Dendritic cell treated with granulocyte-macrophage colony-stimulating factor and Interleukin-4, amounts not matched to agents 40 ng/mL and 50 ng/mL, for 4 days (primary cell): Measurements from ENCODE around the gene AKNAD1.
"Not testable (repeated sequence)": the region's sequence is repeated elsewhere in the genome, so short reads cannot be mapped to it uniquely, and the experiment has no call there.

Experiments used
- H3K27ac Mint-ChIP-seq: one replicate; pipeline ENCODE4 v1.8.0; 2022; ENCODE audit warnings: mild to moderate bottlenecking, mixed read lengths
- H3K27me3 Mint-ChIP-seq: one replicate; pipeline ENCODE4 v1.8.0; 2022; ENCODE audit warnings: mild to moderate bottlenecking, mixed read lengths
- H3K36me3 Mint-ChIP-seq: one replicate; pipeline ENCODE4 v1.8.0; 2022; ENCODE audit warnings: low read depth, mixed read lengths
- H3K4me1 Mint-ChIP-seq: one replicate; pipeline ENCODE4 v1.8.0; 2022; ENCODE audit warnings: low read depth, mixed read lengths
- H3K4me3 Mint-ChIP-seq: one replicate; pipeline ENCODE4 v1.8.0; 2022; ENCODE audit warnings: mild to moderate bottlenecking, moderate library complexity, mixed read lengths
- H3K9me3 Mint-ChIP-seq: one replicate; pipeline ENCODE4 v1.8.0; 2022; ENCODE audit warnings: mixed read lengths
- intact Hi-C: fragments of 100-400 bp; cut with micrococcal nuclease; formaldehyde crosslinking; loops from one replicate; pipeline ENCODE4 v1.15.0; 2022

AKNAD1 gene

DNA sequence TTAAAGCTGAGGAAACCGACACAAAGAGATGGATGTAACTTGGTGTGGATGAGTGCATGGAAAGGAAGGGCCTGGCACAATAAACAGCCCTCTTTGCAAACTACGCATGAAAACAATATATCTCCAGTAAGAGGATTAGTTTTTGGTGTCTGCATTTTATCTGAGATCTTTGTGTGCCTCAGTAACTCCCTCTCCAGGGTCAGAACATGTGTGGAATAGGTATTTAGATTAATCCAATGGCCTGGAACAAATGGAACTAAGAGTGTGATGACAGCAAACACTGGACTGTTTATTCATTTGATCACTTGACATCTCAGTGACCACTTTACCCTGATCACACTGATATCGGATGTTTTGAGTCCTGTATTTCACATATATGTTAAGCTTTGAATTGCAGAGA, 45.3 kb downstream of the AKNAD1 start:
- no peaks in the 10 kb centered on the region for H3K4me1 Mint-ChIP-seq
- H3K27me3 Mint-ChIP-seq: no peaks in the 10 kb centered on the region
- intact Hi-C loops: no loop called here
- H3K36me3 Mint-ChIP-seq: peaks cover 36% of the 10 kb centered on the region
- H3K27ac Mint-ChIP-seq: no peak overlapping the region
- no peak overlapping the region for H3K4me3 Mint-ChIP-seq
- H3K9me3 Mint-ChIP-seq: no peaks in the 10 kb centered on the region

- Mint-ChIP-seq H3K27ac (no peak overlapping the region), H3K36me3 (peaks cover 64% of the 10 kb centered on the region), H3K27me3 (no peaks in the 10 kb centered on the region), H3K4me1 (no peaks in the 10 kb centered on the region), H3K4me3 (no peak overlapping the region), H3K9me3 (no peaks in the 10 kb centered on the region)
- intact Hi-C loops: no loop called here
Observed at GRCh38 chr1:108808438-108808837, 48.5 kb downstream of the AKNAD1 start.

GRCh38 chr1:108803548-108803947, 53.3 kb downstream of the AKNAD1 start:
- no peak overlapping the region for H3K4me3 Mint-ChIP-seq
- peaks cover 91% of the 10 kb centered on the region for H3K36me3 Mint-ChIP-seq
- H3K9me3 Mint-ChIP-seq: no peaks in the 10 kb centered on the region
- H3K27ac Mint-ChIP-seq: no peak overlapping the region
- intact Hi-C loops: loop anchor here (5.0 kb wide), 1 partner anchor 46 kb away; no protein-coding TSS in a partner anchor
- H3K4me1 Mint-ChIP-seq: no peaks in the 10 kb centered on the region
- H3K27me3 Mint-ChIP-seq: no peaks in the 10 kb centered on the region

DNA sequence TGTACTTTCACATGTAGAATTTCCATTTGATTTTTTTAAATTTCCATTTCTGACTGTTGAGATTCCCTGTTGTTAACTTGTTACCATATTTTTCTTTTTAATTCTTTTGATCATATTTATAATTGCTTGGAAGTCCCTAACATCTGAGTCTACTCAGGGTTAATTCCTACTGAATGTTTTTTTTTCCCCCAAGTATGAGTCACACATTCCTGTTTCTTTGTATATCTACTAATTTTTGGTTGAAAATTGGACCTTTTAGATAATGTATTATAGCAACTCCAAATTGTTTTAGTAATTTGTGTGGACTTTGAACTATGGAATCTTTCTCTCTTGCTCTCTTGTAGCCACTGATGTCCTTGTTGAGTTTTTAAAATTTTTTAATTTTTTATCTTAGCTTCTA, 55.8 kb downstream of the AKNAD1 start:
- Mint-ChIP-seq H3K27me3 (no peaks in the 10 kb centered on the region), H3K9me3 (no peaks in the 10 kb centered on the region), H3K4me3 (no peak overlapping the region), H3K27ac (no peak overlapping the region), H3K4me1 (no peaks in the 10 kb centered on the region), H3K36me3 (peaks cover 91% of the 10 kb centered on the region)
- intact Hi-C loops: loop anchor here (5.0 kb wide), 1 partner anchor 44 kb away; no protein-coding TSS in a partner anchor

GRCh38 chr1:108799001-108799400, 57.9 kb downstream of the AKNAD1 start:
- Mint-ChIP-seq H3K36me3 (peaks cover 91% of the 10 kb centered on the region), H3K9me3 (no peaks in the 10 kb centered on the region), H3K4me1 (no peaks in the 10 kb centered on the region), H3K4me3 (no peak overlapping the region), H3K27ac (no peak overlapping the region), H3K27me3 (no peaks in the 10 kb centered on the region)
- intact Hi-C loops: loop anchor here (1.0 to 10.0 kb wide), 2 partner anchors 8 to 206 kb away; no protein-coding TSS in a partner anchor

- Mint-ChIP-seq H3K36me3 (peaks cover 93% of the 10 kb centered on the region), H3K9me3 (peaks cover 21% of the 10 kb centered on the region), H3K4me1 (no peaks in the 10 kb centered on the region), H3K4me3 (no peak overlapping the region), H3K27ac (no peak overlapping the region), H3K27me3 (no peaks in the 10 kb centered on the region)
- intact Hi-C loops: loop anchor here (10.0 kb wide), 1 partner anchor 212 kb away; no protein-coding TSS in a partner anchor
Observed at GRCh38 chr1:108792420-108792819, 64.5 kb downstream of the AKNAD1 start.

DNA sequence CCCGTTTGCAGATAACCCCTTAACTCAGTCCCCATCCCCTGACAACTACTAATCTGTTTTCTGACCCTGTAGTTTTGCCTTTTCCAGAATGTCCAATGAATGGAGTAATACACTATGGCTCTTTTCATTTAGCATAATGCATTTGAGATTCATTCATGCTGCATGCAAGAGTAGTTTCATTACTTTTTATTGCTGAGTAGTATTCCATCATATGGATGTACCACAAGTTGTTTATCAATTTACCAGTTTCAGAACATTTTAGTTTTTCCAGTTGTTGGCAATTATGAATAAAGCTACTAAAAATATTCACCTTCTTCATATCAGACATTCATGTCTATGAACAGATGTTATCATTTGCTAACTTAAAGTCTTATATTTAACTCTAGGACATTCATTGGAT, 65.1 kb downstream of the AKNAD1 start:
- Mint-ChIP-seq H3K9me3 (peaks cover 21% of the 10 kb centered on the region), H3K4me3 (no peak overlapping the region), H3K36me3 (peaks cover 92% of the 10 kb centered on the region), H3K27ac (no peak overlapping the region), H3K27me3 (no peaks in the 10 kb centered on the region), H3K4me1 (no peaks in the 10 kb centered on the region)
- intact Hi-C loops: loop anchor here (10.0 kb wide), 1 partner anchor 213 kb away; no protein-coding TSS in a partner anchor

DNA sequence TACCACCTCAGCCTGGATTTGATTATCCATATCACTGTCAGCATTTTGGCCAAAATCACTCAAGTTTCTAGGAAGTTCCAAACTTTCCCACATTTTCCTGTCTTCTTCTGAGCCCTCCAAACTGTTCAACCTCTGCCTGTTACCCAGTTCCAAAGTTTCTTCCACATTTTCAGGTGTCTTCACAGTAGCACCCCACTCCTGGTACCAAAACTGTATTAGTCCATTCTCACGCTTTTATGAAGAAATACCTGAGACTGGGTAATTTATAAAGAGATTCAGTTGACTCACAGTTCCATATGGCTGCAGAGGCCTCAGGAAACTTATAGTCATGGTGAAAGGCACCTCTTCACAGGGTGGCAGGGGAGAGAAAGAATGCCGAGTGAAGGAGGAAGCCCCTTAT, 71.0 kb downstream of the AKNAD1 start:
- H3K4me3 Mint-ChIP-seq: no peak overlapping the region
- peaks cover 36% of the 10 kb centered on the region for H3K9me3 Mint-ChIP-seq
- no peaks in the 10 kb centered on the region for H3K4me1 Mint-ChIP-seq
- H3K27me3 Mint-ChIP-seq: no peaks in the 10 kb centered on the region
- no peak overlapping the region for H3K27ac Mint-ChIP-seq
- H3K36me3 Mint-ChIP-seq: peaks cover 98% of the 10 kb centered on the region
- intact Hi-C loops: no loop called here

DNA sequence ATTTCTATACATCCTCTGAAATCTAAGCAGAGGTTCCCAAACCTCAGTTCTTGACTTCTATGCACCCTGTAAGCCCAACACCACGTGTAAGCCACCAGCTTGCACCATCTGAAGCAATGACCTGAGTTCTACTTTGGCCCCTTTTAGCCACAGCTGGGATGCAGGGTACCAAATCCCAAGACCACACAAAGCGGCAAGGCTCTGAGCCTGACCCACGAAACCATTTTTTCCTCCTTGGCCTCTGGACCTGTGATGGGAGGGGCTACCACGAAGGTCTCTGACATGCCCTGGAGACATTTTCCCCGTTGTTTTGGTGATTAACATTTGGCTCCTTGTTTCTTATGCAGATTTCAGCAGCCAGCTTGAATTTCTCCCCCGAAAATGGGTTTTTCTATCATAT, 71.6 kb downstream of the AKNAD1 start:
- no peaks in the 10 kb centered on the region for H3K27me3 Mint-ChIP-seq
- intact Hi-C loops: no loop called here
- no peak overlapping the region for H3K27ac Mint-ChIP-seq
- peaks cover 31% of the 10 kb centered on the region for H3K9me3 Mint-ChIP-seq
- H3K4me1 Mint-ChIP-seq: no peaks in the 10 kb centered on the region
- peaks cover 98% of the 10 kb centered on the region for H3K36me3 Mint-ChIP-seq
- H3K4me3 Mint-ChIP-seq: no peak overlapping the region

GRCh38 chr1:108781575-108781944, 75.3 kb downstream of the AKNAD1 start:
- H3K27me3 Mint-ChIP-seq, intact Hi-C loops, H3K27ac Mint-ChIP-seq, H3K4me1 Mint-ChIP-seq, H3K4me3 Mint-ChIP-seq: not testable (repeated sequence)
- H3K36me3 Mint-ChIP-seq: peaks cover 85% of the 10 kb centered on the region
- H3K9me3 Mint-ChIP-seq: peaks cover 31% of the 10 kb centered on the region

DNA sequence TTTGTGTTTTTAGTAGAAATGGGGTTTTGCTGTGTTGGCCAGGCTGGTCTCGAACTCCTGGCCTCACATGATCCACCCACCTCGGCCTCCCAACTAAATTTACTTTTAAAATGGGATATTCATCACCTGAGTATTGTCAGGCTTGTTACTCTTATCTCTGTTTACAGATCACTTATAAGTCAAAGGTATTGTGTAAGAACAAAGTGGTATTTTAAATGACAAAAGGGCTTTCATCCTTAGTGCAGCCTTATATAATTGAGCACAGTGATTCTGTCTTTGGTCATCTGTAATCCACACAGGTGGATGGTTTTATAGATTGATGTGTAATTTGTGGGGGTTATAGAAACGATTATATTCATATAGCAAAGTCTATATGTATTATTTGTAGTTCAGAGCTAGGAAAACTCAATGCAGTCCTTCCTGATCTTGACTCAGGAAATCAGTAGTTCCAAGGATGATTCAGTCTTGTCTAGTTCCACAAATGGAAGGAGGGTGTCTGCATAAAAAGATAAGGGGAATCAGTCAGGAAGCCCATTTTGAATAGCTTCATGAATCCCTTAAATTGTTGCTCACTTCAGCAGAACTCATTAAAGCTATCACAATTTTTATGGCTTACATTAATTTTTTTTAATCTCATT, 75.8 kb downstream of the AKNAD1 start:
- Mint-ChIP-seq H3K27ac (no peak overlapping the region), H3K36me3 (peaks cover 85% of the 10 kb centered on the region), H3K4me1 (no peaks in the 10 kb centered on the region), H3K27me3 (no peaks in the 10 kb centered on the region), H3K4me3 (no peak overlapping the region), H3K9me3 (peaks cover 29% of the 10 kb centered on the region)
- intact Hi-C loops: no loop called here

- H3K27ac Mint-ChIP-seq: no peak overlapping the region
- intact Hi-C loops: no loop called here
- no peaks in the 10 kb centered on the region for H3K4me1 Mint-ChIP-seq
- H3K4me3 Mint-ChIP-seq: no peak overlapping the region
- H3K36me3 Mint-ChIP-seq: peaks cover 85% of the 10 kb centered on the region
- H3K27me3 Mint-ChIP-seq: no peaks in the 10 kb centered on the region
- peaks cover 13% of the 10 kb centered on the region for H3K9me3 Mint-ChIP-seq
Observed at GRCh38 chr1:108779455-108779854, 77.4 kb downstream of the AKNAD1 start.

GRCh38 chr1:108777839-108778238, 79.1 kb downstream of the AKNAD1 start:
- Mint-ChIP-seq H3K4me1 (no peaks in the 10 kb centered on the region), H3K27me3 (no peaks in the 10 kb centered on the region), H3K4me3 (no peak overlapping the region), H3K36me3 (peaks cover 82% of the 10 kb centered on the region), H3K9me3 (no peaks in the 10 kb centered on the region), H3K27ac (no peak overlapping the region)
- intact Hi-C loops: no loop called here

- peaks cover 29% of the 10 kb centered on the region for H3K36me3 Mint-ChIP-seq
- intact Hi-C loops: no loop called here
- H3K4me1 Mint-ChIP-seq: no peaks in the 10 kb centered on the region
- H3K9me3 Mint-ChIP-seq: no peaks in the 10 kb centered on the region
- H3K27me3 Mint-ChIP-seq: no peaks in the 10 kb centered on the region
- H3K27ac Mint-ChIP-seq: no peak overlapping the region
- no peak overlapping the region for H3K4me3 Mint-ChIP-seq
Observed at GRCh38 chr1:108767708-108768107, 89.2 kb downstream of the AKNAD1 start.

DNA sequence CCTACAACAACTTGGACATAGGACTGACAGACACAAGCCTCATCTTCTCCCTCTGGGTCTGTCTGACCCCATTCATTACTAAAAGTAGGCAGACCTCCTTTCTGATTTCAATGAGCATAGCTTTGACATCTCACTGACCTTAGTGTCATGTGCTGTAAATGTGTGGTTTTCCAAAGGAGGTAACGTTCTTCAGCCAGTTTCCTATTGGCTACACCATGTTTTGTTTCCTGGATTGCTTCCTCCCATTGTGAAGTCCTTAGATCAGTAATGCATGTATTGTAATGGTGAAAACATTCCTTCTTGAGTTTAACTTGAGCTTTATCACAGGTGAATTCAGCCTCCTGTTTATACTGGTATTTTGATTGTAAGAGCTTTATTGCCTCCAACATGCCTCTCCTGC, 89.8 kb downstream of the AKNAD1 start:
- H3K27ac Mint-ChIP-seq: no peak overlapping the region
- peaks cover 35% of the 10 kb centered on the region for H3K36me3 Mint-ChIP-seq
- H3K4me1 Mint-ChIP-seq: no peaks in the 10 kb centered on the region
- H3K27me3 Mint-ChIP-seq: no peaks in the 10 kb centered on the region
- H3K4me3 Mint-ChIP-seq: no peak overlapping the region
- no peaks in the 10 kb centered on the region for H3K9me3 Mint-ChIP-seq
- intact Hi-C loops: no loop called here
